ENCODE measurements around the gene C16orf89. TPM values are rescaled to one million over a fixed set of nuclear protein-coding genes. Genes with fewer than 3 reads are reported as not detected.

The C16orf89 gene
- total and polyA plus RNA-seq, 2 experiments from 2014 or later = 2.8 to 4.4 TPM

GRCh38 chr16:5069048-5069447 is 3.3 kb upstream of the C16orf89 start:
- Mint-ChIP-seq H3K27ac (no peak overlapping the region), H3K27me3 (ENCODE audit: insufficient read depth, low read depth, poor library complexity) (peaks cover 17% of the 10 kb centered on the region), H3K36me3 (ENCODE audit: low read depth) (no peaks in the 10 kb centered on the region; the same call in 2 of the 3 replicates), H3K4me1 (peaks cover 18% of the 10 kb centered on the region), H3K4me3 (no peak overlapping the region), H3K9me3 (0 out of 3 replicates have a peak, but pooled peaks cover 3% of the 10 kb centered on the region)
- Histone ChIP-seq H3K27ac (ENCODE audit: low read depth) (no peak overlapping the region), H3K4me2 (no peak overlapping the region), H4K20me1 (replicated peaks; ENCODE audit: insufficient read depth) (no peaks in the 10 kb centered on the region), H3K79me2 (replicated peaks; ENCODE audit: insufficient read depth) (peaks cover 20% of the 10 kb centered on the region), H3K36me3 (ENCODE audit: insufficient read depth) (no peaks in the 10 kb centered on the region), H3K4me1 (ENCODE audit: insufficient read depth) (peaks cover 7% of the 10 kb centered on the region), H3K4me3 (no peak overlapping the region), H3K27me3 (ENCODE audit: insufficient read depth) (no peaks in the 10 kb centered on the region), H3K9me2 (ENCODE audit: insufficient read depth) (no peaks in the 10 kb centered on the region), H2AFZ (no peak overlapping the region), H3F3A (replicated peaks; ENCODE audit: low read depth) (no peaks in the 10 kb centered on the region; the same call in 1 of the 2 replicates)
- TF ChIP-seq REST (IDR thresholded peaks at IDR 0.05; ENCODE audit: unreplicated experiment) (no peak), CTCF (conservative IDR thresholded peaks at IDR 0.05; ENCODE audit: low read depth in 2 of 2) (no peak), ZNF331 (CRISPR knock-in tag; IDR thresholded peaks at IDR 0.05; ENCODE audit: low read depth) (no peak), STAT1 (IDR thresholded peaks at IDR 0.05; ENCODE audit: unreplicated experiment) (no peak), JUNB (IDR thresholded peaks at IDR 0.05; ENCODE audit: unreplicated experiment) (no peak), EZH2 (IDR thresholded peaks at IDR 0.05; ENCODE audit: low read depth, unreplicated experiment) (no peak), NANOG (IDR thresholded peaks at IDR 0.05; ENCODE audit: borderline replicate concordance) (no peak), EZH2phosphoT487 (IDR thresholded peaks at IDR 0.05; ENCODE audit: unreplicated experiment) (no peak), POLR2AphosphoS5 (IDR thresholded peaks at IDR 0.05; ENCODE audit: low read depth) (no peak), ZNF114 (CRISPR knock-in tag; IDR thresholded peaks at IDR 0.05) (no peak), CREB1 (CRISPR knock-in tag; IDR thresholded peaks at IDR 0.05; ENCODE audit: low read depth) (no peak)
- no peak for DNase-seq (ENCODE audit: low spot score)
- ATAC-seq = no peak

GRCh38 chr16:5066511-5066910 is 755 bp upstream of the C16orf89 start:
- Histone ChIP-seq H3F3A (replicated peaks; ENCODE audit: low read depth) (no peaks in the 10 kb centered on the region; the same call in 1 of the 2 replicates), H3K4me1 (ENCODE audit: insufficient read depth) (no peaks in the 10 kb centered on the region; the same call in 1 of the 2 replicates), H3K4me3 (no peak overlapping the region), H3K27me3 (ENCODE audit: insufficient read depth) (no peaks in the 10 kb centered on the region), H3K36me3 (ENCODE audit: insufficient read depth) (no peaks in the 10 kb centered on the region), H3K27ac (ENCODE audit: low read depth) (no peak overlapping the region), H3K9me2 (ENCODE audit: insufficient read depth) (no peaks in the 10 kb centered on the region), H2AFZ (no peak overlapping the region), H3K4me2 (no peak overlapping the region), H3K79me2 (replicated peaks; ENCODE audit: insufficient read depth) (no peaks in the 10 kb centered on the region), H4K20me1 (replicated peaks; ENCODE audit: insufficient read depth) (no peaks in the 10 kb centered on the region)
- H3K4me3 Mint-ChIP-seq = no peak overlapping the region
- DNase-seq (ENCODE audit: low spot score) = no peak
- H3K27me3 Mint-ChIP-seq (ENCODE audit: insufficient read depth, low read depth, poor library complexity) = peaks cover 13% of the 10 kb centered on the region
- ATAC-seq = no peak
- no peaks in the 10 kb centered on the region for H3K36me3 Mint-ChIP-seq (ENCODE audit: low read depth)
- H3K9me3 Mint-ChIP-seq = no peaks in the 10 kb centered on the region
- H3K4me1 Mint-ChIP-seq = peaks cover 12% of the 10 kb centered on the region
- H3K27ac Mint-ChIP-seq = no peak overlapping the region
- no peak for TF ChIP-seq ZNF462 (CRISPR knock-in tag; IDR thresholded peaks at IDR 0.05)
